Measurements from ENCODE around the gene SV2C.

SV2C gene

GRCh38 chr5:76388791-76389512, 305.8 kb downstream of the SV2C start:
- DNase-seq, result no peak

DNA sequence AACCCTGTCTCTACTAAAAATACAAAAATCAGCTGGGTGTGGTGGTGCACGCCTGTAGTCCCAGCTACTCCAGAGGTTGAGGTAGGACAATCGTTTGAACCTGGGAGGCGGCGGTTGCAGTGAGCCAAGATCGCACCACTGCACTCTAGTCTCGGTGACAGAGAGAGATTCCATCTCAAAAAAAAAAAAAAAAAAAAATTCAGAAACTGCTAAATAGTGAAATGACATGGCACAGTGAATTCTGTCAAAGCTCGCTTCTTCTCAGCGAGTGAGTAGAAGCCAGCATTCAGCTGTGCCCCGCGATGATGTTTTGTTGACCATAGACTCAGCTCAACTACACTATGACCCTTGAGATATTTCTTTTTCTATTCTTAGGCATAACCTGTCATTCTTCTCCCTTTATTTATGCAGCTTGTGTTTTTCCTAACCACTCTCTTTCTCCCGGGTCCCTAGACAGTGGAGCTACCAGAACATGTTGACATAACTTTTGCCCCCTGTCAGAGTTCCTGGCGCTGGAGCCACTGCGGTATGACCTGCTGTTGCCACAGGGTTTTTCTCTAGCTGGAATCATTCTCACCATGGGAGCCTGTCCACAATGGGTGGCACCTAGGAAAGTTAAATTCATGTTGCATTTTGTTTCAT, 306.5 kb downstream of the SV2C start:
- DNase-seq, result no peak

DNA sequence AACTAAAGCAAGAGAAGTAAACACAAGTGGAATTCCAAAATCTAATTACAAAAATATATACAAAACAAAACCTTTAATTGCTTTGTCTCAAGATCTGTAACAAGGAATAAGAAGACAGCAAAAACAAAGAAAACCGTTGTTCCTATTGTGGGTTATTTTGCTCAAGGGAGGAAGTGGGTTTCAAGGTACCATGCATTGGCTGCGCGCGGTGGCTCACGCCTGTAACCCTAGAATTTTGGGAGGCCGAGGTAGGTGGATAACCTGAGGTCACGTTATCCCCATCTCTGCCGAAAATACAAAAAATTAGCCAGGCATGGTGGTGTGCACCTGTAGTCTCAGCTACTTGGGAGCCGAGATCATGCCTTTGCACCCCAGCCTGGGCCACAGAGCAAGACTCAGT, 307.8 kb downstream of the SV2C start:
- no peak for DNase-seq

GRCh38 chr5:76393035-76393680, 310.0 kb downstream of the SV2C start:
- no peak for DNase-seq

DNA sequence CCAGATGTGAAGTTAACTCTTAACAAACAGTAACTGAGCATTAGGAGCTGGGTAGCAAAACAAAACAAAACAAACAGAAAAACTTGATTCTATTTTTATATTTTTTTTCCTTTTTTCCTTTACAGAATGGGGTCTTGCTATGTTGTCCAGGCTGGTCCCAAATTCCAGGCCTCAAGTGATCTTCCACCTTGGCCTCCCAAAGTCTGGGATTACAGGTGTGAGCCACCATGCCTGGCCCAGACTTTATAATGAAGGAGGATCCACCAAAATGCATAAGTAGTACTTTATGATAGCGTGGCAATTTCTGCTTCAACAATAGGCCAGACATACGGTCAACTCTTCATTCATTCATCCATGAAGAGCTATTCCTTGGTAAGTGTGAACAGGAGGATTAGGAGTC, 314.0 kb downstream of the SV2C start:
- no peak for DNase-seq

GRCh38 chr5:76399268-76399667, 316.1 kb downstream of the SV2C start:
- DNase-seq, result no peak

DNA sequence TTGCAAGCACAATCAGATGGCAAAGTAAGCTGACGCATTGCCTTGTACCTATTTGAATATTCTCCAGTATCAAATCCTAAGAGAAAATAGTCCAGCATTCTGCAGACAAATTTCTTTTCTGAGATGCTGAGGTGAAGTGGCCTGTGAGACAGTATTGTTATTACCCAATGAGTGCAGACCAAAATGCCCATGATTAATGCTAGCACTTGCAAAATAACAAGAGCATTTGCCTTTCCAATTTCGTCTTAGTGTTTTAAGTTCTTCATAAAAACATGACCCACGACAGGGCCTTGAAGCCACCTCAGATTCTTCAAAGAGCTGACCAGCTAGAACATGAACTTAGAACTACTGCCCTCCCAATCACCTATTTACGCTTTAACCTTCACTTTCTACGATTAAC, 317.3 kb downstream of the SV2C start:
- DNase-seq, result no peak

- peak; percentile 44 for DNase-seq
Observed at GRCh38 chr5:76401801-76402250, 318.6 kb downstream of the SV2C start.

- peak; percentile 89 for DNase-seq
Observed at GRCh38 chr5:76402251-76402885, 319.2 kb downstream of the SV2C start.

GRCh38 chr5:76402886-76403765, 319.9 kb downstream of the SV2C start, which contains the start of gene IQGAP2:
Gene IQGAP2 (plus strand): TSS chr5:76403285. CDS start chr5:76403546, 261 bp downstream.
- DNase-seq, result peak; percentile 86
